Heart left ventricle (tissue), 13 donors: Measurements from ENCODE around the gene PCNX1.

Experiments used
- POLR2A ChIP-seq, 2 donors: fragments of 450-650 bp; IDR thresholded peaks; one replicate each; pipeline ENCODE4 v1.6.1; 2017; ENCODE audit warnings: antibody characterized with exemption in 2 of 2, mild to moderate bottlenecking in 2 of 2, moderate library complexity in 2 of 2
- TF ChIP-seq, protein P1 (sequence below), 12 donors: fragments of 200-600 bp; sonication (generic) in 4 of 12; IDR thresholded peaks; one replicate each; pipeline versions ENCODE4 v1.5.0 to v1.8.0; 2018 to 2022; ENCODE audit warnings: antibody characterized with exemption in 12 of 12, mild to moderate bottlenecking in 5 of 12
- donor health status: ischemic (EF 13 %, LVEDD 7.1; RV severe dilation, severe dysfunction).
- donor health status: DM: no; HTN: yes; CAD: no.
- donor health status: DM: no; HTN: no; CAD: no.
- donor health status: ischemic (EF 25% LVEDD 6.9; RV normal size, moderate dysfunction).
- donor health status: ischemic (EF 25% LVEDD 5.7; RV mildly dilated, moderate dysfunction).
- donor health status: ischemic (EF 35%, LVEDD 5.7; RV mildly dilated, moderate dysfunction).
- donor health status: nonischemic (EF 11% LVEDD 7.7; RV severe dilation, severe dysfunction).
- donor health status: DM: yes; HTN: yes; CAD: no.
- donor health status: PGD.
- donor health status: ischemic (EF 29% LVEDD 5.4; RV normal size, mild dysfunction).
- donor health status: nonischemic (EF 23%, LVEDD 6.1; RV moderate dilation, normal function).

- TF ChIP-seq, protein P1, sequence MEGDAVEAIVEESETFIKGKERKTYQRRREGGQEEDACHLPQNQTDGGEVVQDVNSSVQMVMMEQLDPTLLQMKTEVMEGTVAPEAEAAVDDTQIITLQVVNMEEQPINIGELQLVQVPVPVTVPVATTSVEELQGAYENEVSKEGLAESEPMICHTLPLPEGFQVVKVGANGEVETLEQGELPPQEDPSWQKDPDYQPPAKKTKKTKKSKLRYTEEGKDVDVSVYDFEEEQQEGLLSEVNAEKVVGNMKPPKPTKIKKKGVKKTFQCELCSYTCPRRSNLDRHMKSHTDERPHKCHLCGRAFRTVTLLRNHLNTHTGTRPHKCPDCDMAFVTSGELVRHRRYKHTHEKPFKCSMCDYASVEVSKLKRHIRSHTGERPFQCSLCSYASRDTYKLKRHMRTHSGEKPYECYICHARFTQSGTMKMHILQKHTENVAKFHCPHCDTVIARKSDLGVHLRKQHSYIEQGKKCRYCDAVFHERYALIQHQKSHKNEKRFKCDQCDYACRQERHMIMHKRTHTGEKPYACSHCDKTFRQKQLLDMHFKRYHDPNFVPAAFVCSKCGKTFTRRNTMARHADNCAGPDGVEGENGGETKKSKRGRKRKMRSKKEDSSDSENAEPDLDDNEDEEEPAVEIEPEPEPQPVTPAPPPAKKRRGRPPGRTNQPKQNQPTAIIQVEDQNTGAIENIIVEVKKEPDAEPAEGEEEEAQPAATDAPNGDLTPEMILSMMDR (IDR thresholded peaks at IDR 0.05): no peak
- no peak for TF ChIP-seq POLR2A (IDR thresholded peaks at IDR 0.05)
These were observed 141.1 kb downstream of the PCNX1 start for GRCh38 chr14:71048393-71048792.
